Measurements from ENCODE around the gene PNPLA6. TPM values are rescaled to one million over a fixed set of nuclear protein-coding genes. Genes with fewer than 3 reads are reported as not detected.

The PNPLA6 gene
- total and polyA plus RNA-seq, 2 of the 8 experiments (the other 6 are each of a cell fraction or from before 2014, with no cell fraction given) = 55.1 to 121 TPM

DNA sequence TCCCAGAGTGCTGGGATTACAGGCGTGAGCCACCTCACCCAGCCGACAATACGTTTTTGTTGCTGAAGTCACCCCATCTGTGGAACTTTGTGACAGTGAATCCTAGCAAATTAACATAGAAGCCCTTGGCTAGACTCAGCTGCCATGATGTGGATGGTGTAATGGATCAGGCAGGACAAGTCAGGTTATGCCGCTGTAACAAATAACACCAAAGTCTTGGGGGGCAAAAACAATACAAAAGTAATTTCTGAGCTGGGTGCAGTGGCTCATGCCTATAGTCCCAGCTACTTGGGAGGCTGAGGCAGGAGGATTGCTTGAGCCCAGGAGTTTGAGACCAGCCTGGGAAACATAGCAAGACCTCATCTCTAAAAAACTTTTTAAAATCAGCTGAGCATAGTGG, 29.3 kb downstream of the PNPLA6 start:
- no peak overlapping the region for H2BK15ac ChIP-seq (ENCODE audit: low read length)
- H3K23me2 ChIP-seq (ENCODE audit: low read depth, low read length) = no peaks in the 10 kb centered on the region
- H3K56ac ChIP-seq (replicated peaks; ENCODE audit: insufficient read length, low read depth, low read length) = no peak overlapping the region
- no peaks in the 10 kb centered on the region for H3K9me3 ChIP-seq (ENCODE audit: insufficient read depth in 2 of 2, low read depth in 1 of 2, low read length in 1 of 2)
- H2AFZ ChIP-seq (ENCODE audit: low read length) = no peak overlapping the region
- H2BK5ac ChIP-seq (ENCODE audit: low read depth, low read length) = no peak overlapping the region
- no peak overlapping the region for H2BK20ac ChIP-seq (ENCODE audit: low read length)
- no peaks in the 10 kb centered on the region for H3K79me2 ChIP-seq (ENCODE audit: control insufficient read depth in 1 of 2, insufficient read depth in 2 of 2, low read length in 2 of 2)
- H3K23ac ChIP-seq (ENCODE audit: insufficient read length) = no peak overlapping the region
- no peak overlapping the region for H4K91ac ChIP-seq (replicated peaks; ENCODE audit: insufficient read length, low read length)
- no peak overlapping the region for H2AK5ac ChIP-seq (ENCODE audit: low read depth, low read length)
- H3K27ac ChIP-seq (ENCODE audit: low read depth, low read length) = no peak overlapping the region
- CTCF ChIA-PET (ENCODE audit: partially characterized antibody) = interaction anchor here (0.9 to 2.1 kb wide), 6 partner anchors 19 to 289 kb away, joined by 3 to 7 read pairs (median 4); partner anchors contain the start of genes CAMSAP3 and TRAPPC5
- TF ChIP-seq TAF1 (IDR thresholded peaks at IDR 0.05; ENCODE audit: low read depth, low read length) (no peak), ATF3 (IDR thresholded peaks at IDR 0.05; ENCODE audit: insufficient read depth, low read depth, low read length) (no peak), ASH2L (IDR thresholded peaks at IDR 0.05; ENCODE audit: low read length) (no peak)
- no peak overlapping the region for H3K4me2 ChIP-seq (ENCODE audit: insufficient read depth in 1 of 2, low read depth in 2 of 2, low read length in 2 of 2)
- H3K4ac ChIP-seq (replicated peaks; ENCODE audit: insufficient read length, low read depth, low read length) = no peak overlapping the region
- H3K4me1 ChIP-seq (replicated peaks in 1 of 4; ENCODE audit: control insufficient read depth in 3 of 4, insufficient read depth in 4 of 4, low read length in 3 of 4) = no peaks in the 10 kb centered on the region
- POLR2A ChIA-PET (ENCODE audit: partially characterized antibody) = interaction anchor here (1.0 kb wide), 1 partner anchor 10 kb away, joined by 3 read pairs; no protein-coding TSS in a partner anchor
- no peak overlapping the region for H4K5ac ChIP-seq (ENCODE audit: insufficient read length, low read depth, low read length)
- FAIRE-seq (no peak), DNase-seq (ENCODE audit: low read depth in 1 of 2, low spot score in 2 of 2) (no peak)
- H3K27me3 ChIP-seq (replicated peaks in 1 of 4; ENCODE audit: control insufficient read depth in 3 of 4, extremely low read depth in 1 of 4, insufficient read depth in 3 of 4, low read length in 3 of 4) = no peaks in the 10 kb centered on the region
- no peak overlapping the region for H3K18ac ChIP-seq (ENCODE audit: extremely low read depth, low read length)
- no peak overlapping the region for H3K4me3 ChIP-seq (ENCODE audit: extremely low read depth in 1 of 4, insufficient read depth in 2 of 4, low read depth in 3 of 4, low read length in 4 of 4)
- no peak overlapping the region for H3K9ac ChIP-seq (replicated peaks in 1 of 4; ENCODE audit: extremely low read depth in 1 of 4, low read depth in 3 of 4, low read length in 3 of 4)
- H4K20me1 ChIP-seq (replicated peaks in 1 of 2; ENCODE audit: control insufficient read depth in 1 of 2, insufficient read depth in 2 of 2, low read length in 2 of 2) = peaks cover 0 to 2% of the 10 kb centered on the region in 2 experiments
- no peaks in the 10 kb centered on the region for H3K79me1 ChIP-seq (ENCODE audit: low read depth, low read length)
- no peak overlapping the region for H3K14ac ChIP-seq (ENCODE audit: insufficient read length)
- WGBS, 2 experiments (ENCODE audit: extremely low coverage in 1 of 2, insufficient coverage in 1 of 2, insufficient read length in 1 of 2, insufficient replicate concordance in 2 of 2, low coverage in 1 of 2, low lambda C conversion rate in 2 of 2, missing lambda C conversion rate in 1 of 2) = 96% methylated on average over 4 of the region's 4 CpGs; no CpG with 5 or more reads in 1 of the 2 experiments
- H2BK12ac ChIP-seq (ENCODE audit: low read depth, low read length) = no peak overlapping the region
- H2BK120ac ChIP-seq (replicated peaks; ENCODE audit: low read depth, low read length) = no peak overlapping the region
- no peaks in the 10 kb centered on the region; a peak in 2 of 8 replicates for H3K36me3 ChIP-seq (ENCODE audit: control insufficient read depth in 2 of 4, insufficient read depth in 4 of 4, low read length in 3 of 4)
- H4K8ac ChIP-seq (ENCODE audit: extremely low read depth, insufficient read depth, low read length) = no peak overlapping the region

Data from H1 (cell line).